GM06990 (cell line): ENCODE results near the gene NHLRC2.

Source experiments
- DNase-seq: peaks from one replicate; pipeline ENCODE4 v3.0.0-alpha.2; 2011; ENCODE audit not compliant: insufficient read length; ENCODE audit errors: extremely low read depth
- H3K27me3 ChIP-seq: replicated peaks from 2 replicates; pipeline ENCODE4 v1.6.0; 2011; ENCODE audit warnings: low read length; ENCODE audit not compliant: control insufficient read depth, insufficient read depth
- H3K36me3 ChIP-seq: 2 replicates; pipeline ENCODE4 v1.5.1; 2011; ENCODE audit warnings: low read length; ENCODE audit not compliant: control insufficient read depth, insufficient read depth
- H3K4me3 ChIP-seq: replicated peaks from 2 replicates; pipeline ENCODE4 v1.5.1; 2011; ENCODE audit warnings: low read depth, mild to moderate bottlenecking, control low read depth, low read length
- TF ChIP-seq, protein P1 (sequence below): IDR thresholded peaks from 2 replicates; pipeline ENCODE4 v1.5.1; 2011; ENCODE audit warnings: low read length, control low read depth, mild to moderate bottlenecking, inconsistent platforms; ENCODE audit not compliant: insufficient read depth, poor library complexity, severe bottlenecking

NHLRC2 gene

DNA sequence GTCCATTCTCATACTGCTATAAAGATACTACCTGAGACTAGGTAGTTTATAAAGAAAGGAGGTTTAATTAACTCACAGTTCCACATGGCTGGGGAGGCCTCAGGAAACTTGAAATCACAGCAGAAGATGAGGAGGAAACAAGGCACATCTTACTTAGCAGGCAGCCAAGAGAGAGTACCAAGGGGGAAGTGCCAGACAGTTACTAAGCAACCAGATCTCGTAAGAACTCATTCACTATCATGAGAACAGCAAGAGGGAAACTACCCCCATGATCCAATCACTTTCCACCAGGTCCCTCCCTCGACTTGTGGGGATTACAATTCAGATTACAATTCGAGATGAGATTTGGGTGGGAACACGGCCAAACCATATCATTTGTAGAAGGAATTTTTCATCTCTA is 36.3 kb downstream of the NHLRC2 start:
- no peaks in the 10 kb centered on the region for H3K27me3 ChIP-seq
- TF ChIP-seq, protein P1, sequence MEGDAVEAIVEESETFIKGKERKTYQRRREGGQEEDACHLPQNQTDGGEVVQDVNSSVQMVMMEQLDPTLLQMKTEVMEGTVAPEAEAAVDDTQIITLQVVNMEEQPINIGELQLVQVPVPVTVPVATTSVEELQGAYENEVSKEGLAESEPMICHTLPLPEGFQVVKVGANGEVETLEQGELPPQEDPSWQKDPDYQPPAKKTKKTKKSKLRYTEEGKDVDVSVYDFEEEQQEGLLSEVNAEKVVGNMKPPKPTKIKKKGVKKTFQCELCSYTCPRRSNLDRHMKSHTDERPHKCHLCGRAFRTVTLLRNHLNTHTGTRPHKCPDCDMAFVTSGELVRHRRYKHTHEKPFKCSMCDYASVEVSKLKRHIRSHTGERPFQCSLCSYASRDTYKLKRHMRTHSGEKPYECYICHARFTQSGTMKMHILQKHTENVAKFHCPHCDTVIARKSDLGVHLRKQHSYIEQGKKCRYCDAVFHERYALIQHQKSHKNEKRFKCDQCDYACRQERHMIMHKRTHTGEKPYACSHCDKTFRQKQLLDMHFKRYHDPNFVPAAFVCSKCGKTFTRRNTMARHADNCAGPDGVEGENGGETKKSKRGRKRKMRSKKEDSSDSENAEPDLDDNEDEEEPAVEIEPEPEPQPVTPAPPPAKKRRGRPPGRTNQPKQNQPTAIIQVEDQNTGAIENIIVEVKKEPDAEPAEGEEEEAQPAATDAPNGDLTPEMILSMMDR = no peak
- DNase-seq = no peak
- peaks cover 2% of the 10 kb centered on the region; the same call in 1 of the 2 replicates for H3K36me3 ChIP-seq
- no peak overlapping the region for H3K4me3 ChIP-seq

- TF ChIP-seq, protein P1 = no peak
- H3K4me3 ChIP-seq = no peak overlapping the region
- no peaks in the 10 kb centered on the region for H3K27me3 ChIP-seq
- DNase-seq = no peak
- H3K36me3 ChIP-seq = peaks cover 2% of the 10 kb centered on the region; the same call in 1 of the 2 replicates
These were observed 37.0 kb downstream of the NHLRC2 start for GRCh38 chr10:113891476-113891875.

GRCh38 chr10:113893570-113893969 is 39.1 kb downstream of the NHLRC2 start:
- Histone ChIP-seq H3K4me3 (no peak overlapping the region), H3K36me3 (peaks cover 2% of the 10 kb centered on the region; the same call in 1 of the 2 replicates), H3K27me3 (no peaks in the 10 kb centered on the region)
- no peak for DNase-seq
- TF ChIP-seq, protein P1 = no peak

DNA sequence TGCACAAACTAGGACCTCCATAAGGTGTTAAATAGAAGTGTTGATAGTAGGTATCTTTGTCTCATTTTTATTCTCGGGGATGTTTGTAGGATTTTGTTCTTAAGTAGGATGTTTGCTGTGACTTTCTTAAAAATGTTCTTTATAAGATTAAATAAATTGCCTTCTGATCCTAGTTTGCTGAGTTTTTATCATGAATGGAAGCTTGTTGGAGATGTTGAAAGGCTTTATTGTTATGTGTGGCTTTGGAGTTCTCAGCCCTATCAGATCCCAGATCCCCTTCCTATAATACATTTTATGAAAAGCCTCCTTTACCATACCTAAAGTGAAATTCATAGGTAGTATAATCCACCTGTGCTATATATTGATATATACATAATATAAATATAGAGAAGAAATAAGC is 40.1 kb downstream of the NHLRC2 start:
- TF ChIP-seq, protein P1 = no peak
- Histone ChIP-seq H3K27me3 (no peaks in the 10 kb centered on the region), H3K4me3 (no peak overlapping the region), H3K36me3 (peaks cover 4% of the 10 kb centered on the region)
- DNase-seq = no peak

DNA sequence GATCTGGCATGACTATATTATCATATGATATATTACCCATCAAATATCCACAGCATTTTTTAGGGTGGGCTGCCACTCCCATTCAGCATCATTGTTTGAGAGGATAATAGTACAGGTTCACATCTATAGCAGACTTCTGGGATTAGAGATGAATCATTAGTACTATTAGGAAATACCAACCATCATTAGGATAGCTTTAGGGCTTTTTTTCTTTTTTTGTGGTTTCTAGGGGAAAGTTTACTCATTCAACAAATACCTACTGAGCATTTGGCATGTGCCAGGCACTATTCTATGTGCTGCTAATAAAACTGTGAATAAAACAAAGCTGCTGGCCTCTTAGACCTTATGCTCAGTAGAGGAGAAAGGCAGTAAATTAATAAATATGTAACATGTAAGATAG is 40.6 kb downstream of the NHLRC2 start:
- Histone ChIP-seq H3K27me3 (no peaks in the 10 kb centered on the region), H3K4me3 (no peak overlapping the region), H3K36me3 (peaks cover 4% of the 10 kb centered on the region)
- DNase-seq = no peak
- TF ChIP-seq, protein P1 = no peak
